Smooth muscle cell of the pulmonary artery (primary cell): ENCODE data around the gene CCDC185. TPM values are rescaled to one million over a fixed set of nuclear protein-coding genes. Genes with fewer than 3 reads are reported as not detected.

ENCODE experiments used
- total RNA-seq: library from RNA; depleted of rRNA; stranded (reverse); fragments of >200 nt; gene quantifications from 2 replicates; pipeline ENCODE4 v1.2.3, GENCODE V29; 2014

CCDC185 gene
- total RNA-seq = not detected in 2 replicates

GRCh38 chr1:223393275-223394214 lies at the start of gene CCDC185:
TSS of gene CCDC185 (plus strand) at chr1:223393415. CDS start at chr1:223393476, 61 bp downstream.

GRCh38 chr1:223363856-223364684 lies 29.1 kb upstream of the CCDC185 start, which contains the start of gene SUSD4:
TSS of gene SUSD4 (minus strand) at chr1:223364176. CDS start at chr1:223363425, 751 bp downstream.

Other genes with a start within 250 kb of the CCDC185 start
- 0.17 TPM in 1 of 2 replicates, not detected in the other for gene SUSD4, start 29.2 kb upstream of the CCDC185 start, total RNA-seq